Heart left ventricle (tissue), 16 donors: ENCODE results near the gene TSPAN31. TPM values are rescaled to one million over a fixed set of nuclear protein-coding genes. Genes with fewer than 3 reads are reported as not detected.

ENCODE experiments used
- ATAC-seq, 4 donors: fragments of 200-7000 bp; cut with Tn5 transposase; one replicate each; pipeline ENCODE4 v1.9.1; 2020 to 2022; ENCODE audit warnings: moderate library complexity in 4 of 4, mild to moderate bottlenecking in 3 of 4, moderate number of reproducible peaks in 1 of 4
- DNase-seq, 5 donors: peaks; one replicate each; pipeline ENCODE4 v3.0.0-alpha.2; 2020
- H3K27ac ChIP-seq, 12 donors: fragments of 200-600 bp; sonication (generic) in 4 of 12; one replicate each; pipeline versions ENCODE4 v1.5.0 to v1.8.0; 2016 to 2022; ENCODE audit warnings: mild to moderate bottlenecking in 2 of 12
- H3K27me3 ChIP-seq, 9 donors: fragments of 200-600 bp; sonication (generic) in 2 of 9; one replicate each; pipeline versions ENCODE4 v1.5.1 to v1.8.0; 2016 to 2022; ENCODE audit warnings: mild to moderate bottlenecking in 3 of 9
- H3K36me3 ChIP-seq, 9 donors: fragments of 200-600 bp; sonication (generic) in 2 of 9; one replicate each; pipeline versions ENCODE4 v1.5.0 to v1.8.0; 2018 to 2022; ENCODE audit warnings: mild to moderate bottlenecking in 2 of 9
- H3K4me1 ChIP-seq, 12 donors: fragments of 200-600 bp; sonication (generic) in 4 of 12; one replicate each; pipeline versions ENCODE4 v1.5.0 to v1.8.0; 2016 to 2022; ENCODE audit warnings: mild to moderate bottlenecking in 3 of 12
- H3K4me3 ChIP-seq, 12 donors: fragments of 200-600 bp; sonication (generic) in 4 of 12; one replicate each; pipeline versions ENCODE4 v1.5.0 to v1.8.0; 2017 to 2022; ENCODE audit warnings: mild to moderate bottlenecking in 9 of 12, moderate library complexity in 4 of 12
- H3K9me3 ChIP-seq, 12 donors: fragments of 200-600 bp; sonication (generic) in 4 of 12; one replicate each; pipeline versions ENCODE4 v1.5.0 to v1.8.0; 2016 to 2022; ENCODE audit warnings: mild to moderate bottlenecking in 1 of 12
- POLR2A ChIP-seq, 2 donors: fragments of 450-650 bp; IDR thresholded peaks; one replicate each; pipeline ENCODE4 v1.6.1; 2017; ENCODE audit warnings: antibody characterized with exemption in 2 of 2, mild to moderate bottlenecking in 2 of 2, moderate library complexity in 2 of 2
- WGBS, 4 donors: extraction: QIAGEN DNeasy Blood & Tissue Kit in 2 of 4; methylation state at CpG; one replicate each; pipeline versions ENCODE4 v1.1.5 to v1.1.7; 2013 to 2018; 5-methylcytosine and 5-hydroxymethylcytosine counted together
- intact Hi-C, 10 donors: fragments of 100-400 bp; cut with DNase I; formaldehyde crosslinking; loops; one replicate each; pipeline versions ENCODE4 v1.11.1 to v1.14.2; 2022
- polyA plus RNA-seq, 2 donors: library from polyadenylated mRNA; stranded (reverse); fragments of 200-250 nt; gene quantifications; one replicate each; pipeline ENCODE4 v1.2.3, GENCODE V29; 2013
- total RNA-seq, 9 donors: library from RNA; depleted of rRNA in 2 of 9; stranded (reverse); fragments of >200 nt in 2 of 9; fragmentation: NEBNext Ultra II Directional in 3 of 9; extraction: Animal tissue kit (Norgen Biotek cat#: 25700) in 3 of 9; gene quantifications; one replicate each; pipeline versions ENCODE4 v1.1.0 to v1.2.4, GENCODE V29; 2016 to 2023
- TF ChIP-seq, protein P1 (sequence below), 12 donors: fragments of 200-600 bp; sonication (generic) in 4 of 12; IDR thresholded peaks; one replicate each; pipeline versions ENCODE4 v1.5.0 to v1.8.0; 2018 to 2022; ENCODE audit warnings: antibody characterized with exemption in 12 of 12, mild to moderate bottlenecking in 5 of 12
- donor health status: ischemic (EF 13 %, LVEDD 7.1; RV severe dilation, severe dysfunction).
- donor health status: healthy with polysubstance abuse.
- donor health status: DM: no; HTN: yes; CAD: no.
- donor health status: DM: no; HTN: no; CAD: no.
- donor health status: ischemic (EF 25% LVEDD 6.9; RV normal size, moderate dysfunction).
- donor health status: ischemic (EF 25% LVEDD 5.7; RV mildly dilated, moderate dysfunction).
- donor health status: healthy.
- donor health status: DM: yes; HTN: yes; CAD: no.
- donor health status: ischemic (EF 35%, LVEDD 5.7; RV mildly dilated, moderate dysfunction).
- donor health status: nonischemic (EF 11% LVEDD 7.7; RV severe dilation, severe dysfunction).
- donor health status: DM: yes; HTN: yes; CAD: no.
- donor health status: PGD.
- donor health status: ischemic (EF 29% LVEDD 5.4; RV normal size, mild dysfunction).
- donor health status: nonischemic (EF 23%, LVEDD 6.1; RV moderate dilation, normal function).

Gene TSPAN31
- total and polyA plus RNA-seq, 11 donors = 27.2 to 59.3 (median 31.4) TPM

DNA sequence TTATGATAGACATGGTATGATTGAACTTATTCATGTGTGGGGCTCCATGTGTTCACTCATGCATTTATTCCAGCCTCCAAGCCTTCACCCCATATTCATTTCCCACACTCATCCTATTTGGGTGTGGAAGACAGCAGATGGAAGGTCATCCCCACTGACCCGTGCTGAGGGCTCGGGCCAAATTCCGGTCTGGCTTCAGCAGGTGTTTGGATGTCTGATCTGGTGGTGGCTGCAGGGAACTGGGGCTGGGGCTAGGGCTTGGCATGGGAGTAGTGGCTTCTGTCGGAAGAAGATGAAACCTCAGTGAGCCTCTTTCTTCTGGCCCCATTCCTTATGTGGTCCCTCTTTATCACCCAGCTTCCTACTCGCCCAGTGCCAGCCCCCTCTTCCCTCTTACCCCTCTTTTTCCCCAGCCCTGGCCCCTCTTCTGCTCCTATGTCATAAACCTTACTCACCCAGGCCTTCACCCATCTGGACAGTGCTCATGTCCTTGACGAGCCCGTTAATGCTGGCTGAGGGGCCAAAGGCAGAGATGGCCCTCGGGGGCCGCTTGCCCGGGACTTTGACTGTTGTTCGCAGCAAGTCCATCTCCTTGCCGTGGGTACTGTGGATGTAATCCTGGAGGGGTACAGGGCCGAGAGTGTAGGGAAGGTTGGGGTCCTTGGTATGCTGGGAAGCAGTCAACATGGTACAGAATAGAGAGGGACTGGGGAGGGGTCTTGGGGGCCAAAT, 14.3 kb upstream of the TSPAN31 start:
- intact Hi-C loops = loop anchor here in 3 of 10 donors (10.0 kb wide), 2 partner anchors 96 to 146 kb away; partner anchors contain the start of gene B4GALNT1 (in 1 of the 3)
- ATAC-seq = no peak
- H3K9me3 ChIP-seq = no peaks in the 10 kb centered on the region
- H3K4me1 ChIP-seq = peaks cover 0 to 30% (median 10%) of the 10 kb centered on the region in 12 donors
- DNase-seq = no peak
- no peak overlapping the region for H3K4me3 ChIP-seq
- no peak for TF ChIP-seq POLR2A (IDR thresholded peaks at IDR 0.05)
- TF ChIP-seq, protein P1, sequence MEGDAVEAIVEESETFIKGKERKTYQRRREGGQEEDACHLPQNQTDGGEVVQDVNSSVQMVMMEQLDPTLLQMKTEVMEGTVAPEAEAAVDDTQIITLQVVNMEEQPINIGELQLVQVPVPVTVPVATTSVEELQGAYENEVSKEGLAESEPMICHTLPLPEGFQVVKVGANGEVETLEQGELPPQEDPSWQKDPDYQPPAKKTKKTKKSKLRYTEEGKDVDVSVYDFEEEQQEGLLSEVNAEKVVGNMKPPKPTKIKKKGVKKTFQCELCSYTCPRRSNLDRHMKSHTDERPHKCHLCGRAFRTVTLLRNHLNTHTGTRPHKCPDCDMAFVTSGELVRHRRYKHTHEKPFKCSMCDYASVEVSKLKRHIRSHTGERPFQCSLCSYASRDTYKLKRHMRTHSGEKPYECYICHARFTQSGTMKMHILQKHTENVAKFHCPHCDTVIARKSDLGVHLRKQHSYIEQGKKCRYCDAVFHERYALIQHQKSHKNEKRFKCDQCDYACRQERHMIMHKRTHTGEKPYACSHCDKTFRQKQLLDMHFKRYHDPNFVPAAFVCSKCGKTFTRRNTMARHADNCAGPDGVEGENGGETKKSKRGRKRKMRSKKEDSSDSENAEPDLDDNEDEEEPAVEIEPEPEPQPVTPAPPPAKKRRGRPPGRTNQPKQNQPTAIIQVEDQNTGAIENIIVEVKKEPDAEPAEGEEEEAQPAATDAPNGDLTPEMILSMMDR (IDR thresholded peaks at IDR 0.05) = no peak
- WGBS, 4 donors = 73 to 88% (median 80%) methylated on average over 13 of the region's 13 CpGs
- H3K27me3 ChIP-seq = peaks cover 0 to 41% (median 14%) of the 10 kb centered on the region in 9 donors
- H3K36me3 ChIP-seq = peaks cover 0 to 75% (median 0%) of the 10 kb centered on the region in 9 donors
- H3K27ac ChIP-seq = no peak overlapping the region

DNA sequence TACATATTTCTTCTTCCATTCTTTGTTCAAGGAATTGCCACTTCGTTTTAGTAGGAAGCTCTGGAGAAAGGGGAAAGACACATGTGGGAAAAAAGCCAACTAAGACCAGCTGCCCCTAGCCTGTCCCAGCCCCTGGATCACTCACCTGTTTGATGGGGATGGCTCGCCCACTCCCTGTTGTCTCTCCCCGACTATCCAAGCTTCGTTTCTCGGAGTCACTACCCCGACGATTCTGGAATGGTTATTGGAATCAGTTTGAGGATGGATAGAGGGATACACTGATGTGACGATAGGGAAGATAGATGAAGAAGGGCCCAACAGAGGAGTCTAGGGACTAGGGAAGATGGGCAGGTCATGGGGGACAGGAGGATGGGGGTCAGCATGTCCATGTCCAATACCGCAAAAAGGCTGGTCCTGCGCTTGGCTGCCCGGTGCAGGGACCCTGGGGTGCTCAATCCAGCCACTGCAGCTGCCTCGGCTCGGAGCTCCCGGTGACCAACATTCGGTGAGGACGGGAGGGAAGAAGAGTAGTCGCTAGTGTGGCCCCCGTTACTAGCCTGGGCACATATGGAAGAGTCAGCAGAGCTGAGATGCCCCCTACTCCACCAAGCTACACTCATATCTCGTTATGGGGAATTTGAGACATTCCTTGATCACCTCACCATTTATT, 13.3 kb upstream of the TSPAN31 start:
- intact Hi-C loops = loop anchor here in 3 of 10 donors (10.0 kb wide), 2 partner anchors 97 to 147 kb away; partner anchors contain the start of gene B4GALNT1 (in 1 of the 3)
- H3K27ac ChIP-seq = no peak overlapping the region
- H3K4me3 ChIP-seq = no peak overlapping the region
- peaks cover 0 to 30% (median 20%) of the 10 kb centered on the region in 12 donors for H3K4me1 ChIP-seq
- DNase-seq (peak in 1 of 5 donors; percentile 5), ATAC-seq (no peak)
- peaks cover 3 to 51% (median 14%) of the 10 kb centered on the region in 9 donors for H3K27me3 ChIP-seq
- TF ChIP-seq POLR2A (IDR thresholded peaks at IDR 0.05) = no peak
- TF ChIP-seq, protein P1 (IDR thresholded peaks at IDR 0.05) = no peak
- 77 to 79% (median 78%) methylated on average over 19 of the region's 19 CpGs for WGBS, 4 donors
- H3K36me3 ChIP-seq = peaks cover 0 to 68% (median 0%) of the 10 kb centered on the region in 9 donors
- H3K9me3 ChIP-seq = no peaks in the 10 kb centered on the region

DNA sequence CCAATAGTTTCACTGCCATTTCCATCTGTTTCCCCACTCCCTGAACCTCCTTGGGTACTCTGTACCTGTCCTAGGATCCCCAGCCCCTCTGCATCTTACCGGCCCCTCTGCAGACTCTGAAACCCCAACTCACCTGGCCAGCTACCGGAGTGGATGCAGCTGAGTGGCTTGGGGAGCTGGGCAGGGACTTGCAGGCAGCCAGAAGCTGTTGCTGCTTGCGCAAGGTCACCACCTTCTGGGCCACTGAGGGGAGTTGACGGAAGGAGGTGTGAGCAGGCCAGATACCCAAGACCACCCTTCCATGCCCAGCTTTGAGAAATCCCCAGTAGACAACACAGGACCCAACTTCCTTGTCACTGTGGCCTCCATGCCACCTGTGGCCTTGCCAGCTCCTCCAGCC, 12.6 kb upstream of the TSPAN31 start:
- H3K4me3 ChIP-seq = no peak overlapping the region
- 68 to 79% (median 72%) methylated on average over 4 of the region's 4 CpGs for WGBS, 4 donors
- intact Hi-C loops = loop anchor here in 3 of 10 donors (10.0 kb wide), 2 partner anchors 97 to 147 kb away; partner anchors contain the start of gene B4GALNT1 (in 1 of the 3)
- ATAC-seq (no peak), DNase-seq (no peak)
- H3K4me1 ChIP-seq = peaks cover 0 to 30% (median 21%) of the 10 kb centered on the region in 12 donors
- H3K27ac ChIP-seq = no peak overlapping the region
- TF ChIP-seq POLR2A (IDR thresholded peaks at IDR 0.05) = no peak
- TF ChIP-seq, protein P1 (IDR thresholded peaks at IDR 0.05) = no peak
- no peaks in the 10 kb centered on the region for H3K9me3 ChIP-seq
- peaks cover 0 to 63% (median 0%) of the 10 kb centered on the region in 9 donors for H3K36me3 ChIP-seq
- H3K27me3 ChIP-seq = peaks cover 10 to 54% (median 20%) of the 10 kb centered on the region in 9 donors
